ENCODE data around the gene C1orf198.

DNA sequence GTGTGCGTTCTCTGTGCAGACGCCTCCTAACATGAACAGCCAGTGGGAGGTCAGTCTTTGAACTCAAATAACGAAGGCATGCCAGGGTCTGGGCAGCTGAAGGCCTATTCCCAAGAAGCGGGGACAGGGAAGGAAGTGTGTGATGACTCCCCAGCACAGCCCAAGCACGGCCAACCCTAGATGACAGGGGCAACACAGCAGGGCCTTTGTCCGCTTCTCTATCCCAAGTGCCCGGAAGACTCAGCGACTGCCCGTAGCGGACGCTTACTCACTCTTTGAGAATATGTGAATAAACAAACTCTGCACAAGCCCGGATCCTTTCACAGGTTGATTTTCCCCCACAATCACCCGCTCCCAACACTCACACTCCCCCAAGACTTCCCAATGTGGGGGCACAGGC lies 11.2 kb downstream of the C1orf198 start:
- TF ChIP-seq, protein P1, sequence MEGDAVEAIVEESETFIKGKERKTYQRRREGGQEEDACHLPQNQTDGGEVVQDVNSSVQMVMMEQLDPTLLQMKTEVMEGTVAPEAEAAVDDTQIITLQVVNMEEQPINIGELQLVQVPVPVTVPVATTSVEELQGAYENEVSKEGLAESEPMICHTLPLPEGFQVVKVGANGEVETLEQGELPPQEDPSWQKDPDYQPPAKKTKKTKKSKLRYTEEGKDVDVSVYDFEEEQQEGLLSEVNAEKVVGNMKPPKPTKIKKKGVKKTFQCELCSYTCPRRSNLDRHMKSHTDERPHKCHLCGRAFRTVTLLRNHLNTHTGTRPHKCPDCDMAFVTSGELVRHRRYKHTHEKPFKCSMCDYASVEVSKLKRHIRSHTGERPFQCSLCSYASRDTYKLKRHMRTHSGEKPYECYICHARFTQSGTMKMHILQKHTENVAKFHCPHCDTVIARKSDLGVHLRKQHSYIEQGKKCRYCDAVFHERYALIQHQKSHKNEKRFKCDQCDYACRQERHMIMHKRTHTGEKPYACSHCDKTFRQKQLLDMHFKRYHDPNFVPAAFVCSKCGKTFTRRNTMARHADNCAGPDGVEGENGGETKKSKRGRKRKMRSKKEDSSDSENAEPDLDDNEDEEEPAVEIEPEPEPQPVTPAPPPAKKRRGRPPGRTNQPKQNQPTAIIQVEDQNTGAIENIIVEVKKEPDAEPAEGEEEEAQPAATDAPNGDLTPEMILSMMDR (IDR thresholded peaks at IDR 0.05 in 2 of 3, conservative IDR thresholded peaks at IDR 0.05 in 1 of 3; ENCODE audit: borderline replicate concordance in 1 of 3, insufficient read depth in 1 of 3, low read depth in 2 of 3, low read length in 2 of 3), result no peak
- no peak for TF ChIP-seq EZH2 (IDR thresholded peaks at IDR 0.05)
- no peak for TF ChIP-seq SRF (IDR thresholded peaks at IDR 0.05; ENCODE audit: low read depth)
- TF ChIP-seq CBX3 (IDR thresholded peaks at IDR 0.05; ENCODE audit: low read depth), result no peak
- no peak for TF ChIP-seq POLR2A (IDR thresholded peaks at IDR 0.05; ENCODE audit: borderline replicate concordance, extremely low read depth, insufficient read depth, insufficient read length)
- no peak for TF ChIP-seq ZFX (IDR thresholded peaks at IDR 0.05)
- TF ChIP-seq, protein P2, sequence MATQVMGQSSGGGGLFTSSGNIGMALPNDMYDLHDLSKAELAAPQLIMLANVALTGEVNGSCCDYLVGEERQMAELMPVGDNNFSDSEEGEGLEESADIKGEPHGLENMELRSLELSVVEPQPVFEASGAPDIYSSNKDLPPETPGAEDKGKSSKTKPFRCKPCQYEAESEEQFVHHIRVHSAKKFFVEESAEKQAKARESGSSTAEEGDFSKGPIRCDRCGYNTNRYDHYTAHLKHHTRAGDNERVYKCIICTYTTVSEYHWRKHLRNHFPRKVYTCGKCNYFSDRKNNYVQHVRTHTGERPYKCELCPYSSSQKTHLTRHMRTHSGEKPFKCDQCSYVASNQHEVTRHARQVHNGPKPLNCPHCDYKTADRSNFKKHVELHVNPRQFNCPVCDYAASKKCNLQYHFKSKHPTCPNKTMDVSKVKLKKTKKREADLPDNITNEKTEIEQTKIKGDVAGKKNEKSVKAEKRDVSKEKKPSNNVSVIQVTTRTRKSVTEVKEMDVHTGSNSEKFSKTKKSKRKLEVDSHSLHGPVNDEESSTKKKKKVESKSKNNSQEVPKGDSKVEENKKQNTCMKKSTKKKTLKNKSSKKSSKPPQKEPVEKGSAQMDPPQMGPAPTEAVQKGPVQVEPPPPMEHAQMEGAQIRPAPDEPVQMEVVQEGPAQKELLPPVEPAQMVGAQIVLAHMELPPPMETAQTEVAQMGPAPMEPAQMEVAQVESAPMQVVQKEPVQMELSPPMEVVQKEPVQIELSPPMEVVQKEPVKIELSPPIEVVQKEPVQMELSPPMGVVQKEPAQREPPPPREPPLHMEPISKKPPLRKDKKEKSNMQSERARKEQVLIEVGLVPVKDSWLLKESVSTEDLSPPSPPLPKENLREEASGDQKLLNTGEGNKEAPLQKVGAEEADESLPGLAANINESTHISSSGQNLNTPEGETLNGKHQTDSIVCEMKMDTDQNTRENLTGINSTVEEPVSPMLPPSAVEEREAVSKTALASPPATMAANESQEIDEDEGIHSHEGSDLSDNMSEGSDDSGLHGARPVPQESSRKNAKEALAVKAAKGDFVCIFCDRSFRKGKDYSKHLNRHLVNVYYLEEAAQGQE (IDR thresholded peaks at IDR 0.05; ENCODE audit: low read depth), result no peak
- TF ChIP-seq SP1 (IDR thresholded peaks at IDR 0.05; ENCODE audit: low read depth), result no peak
- no peak for TF ChIP-seq POLR2AphosphoS5 (IDR thresholded peaks at IDR 0.05; ENCODE audit: low read depth, low read length)
- no peak for TF ChIP-seq TCF7L2 (IDR thresholded peaks at IDR 0.05; ENCODE audit: borderline replicate concordance, extremely low read depth, insufficient read depth, insufficient read length)
- no peak for TF ChIP-seq CEBPB (IDR thresholded peaks at IDR 0.05; ENCODE audit: low read depth)
- TF ChIP-seq ZNF274 (IDR thresholded peaks at IDR 0.05; ENCODE audit: low read depth, low read length), result no peak
- no peak for TF ChIP-seq EZH2phosphoT487 (IDR thresholded peaks at IDR 0.05; ENCODE audit: borderline replicate concordance)
- no peak for TF ChIP-seq SIN3A (IDR thresholded peaks at IDR 0.05; ENCODE audit: low read depth)

Data from HCT116 (cell line).